ENCODE data around the gene IFIT3.

The IFIT3 gene

DNA sequence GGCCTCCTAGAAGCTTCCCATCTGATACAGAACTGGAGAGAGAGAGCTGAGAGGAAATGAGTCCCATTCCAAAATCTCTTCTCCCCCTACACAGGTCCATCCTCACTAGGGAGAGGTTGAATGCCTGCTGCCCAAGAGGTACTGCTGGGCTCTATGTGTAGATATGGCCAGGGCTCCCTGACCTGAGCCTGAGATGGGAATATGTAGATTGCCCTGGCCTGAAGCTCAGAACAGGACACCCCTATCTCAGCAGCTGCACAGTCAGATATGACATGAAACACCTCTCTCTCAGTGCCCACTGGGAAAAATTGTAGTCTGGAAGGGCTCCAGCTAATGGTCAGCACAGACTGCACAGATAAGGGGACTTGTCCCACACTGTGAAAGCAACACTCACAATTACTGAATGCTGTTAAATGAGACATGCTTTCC is 46.9 kb downstream of the IFIT3 start:
- Histone ChIP-seq H3K4me3 (ENCODE audit: low read depth in 1 of 2, low read length in 2 of 2) (no peak overlapping the region), H2AFZ (ENCODE audit: low read depth, low read length) (no peak overlapping the region), H4K20me1 (ENCODE audit: insufficient read depth, low read length) (no peaks in the 10 kb centered on the region), H3K79me2 (ENCODE audit: insufficient read depth, low read length) (no peaks in the 10 kb centered on the region), H3K9me3 (ENCODE audit: insufficient read depth, low read length, severe bottlenecking) (no peaks in the 10 kb centered on the region), H3K36me3 (ENCODE audit: insufficient read depth, low read length) (no peaks in the 10 kb centered on the region), H3K27me3 (ENCODE audit: insufficient read depth, low read length, poor library complexity) (no peaks in the 10 kb centered on the region), H3K9ac (ENCODE audit: low read depth, low read length) (no peak overlapping the region), H3K4me1 (ENCODE audit: insufficient read depth, low read length) (no peaks in the 10 kb centered on the region), H3K27ac (ENCODE audit: low read length) (no peak overlapping the region), H3K4me2 (ENCODE audit: insufficient read depth, low read length) (no peak overlapping the region)
- TF ChIP-seq CTCF (IDR thresholded peaks at IDR 0.05; ENCODE audit: borderline replicate concordance, extremely low read depth, low read length, poor library complexity, severe bottlenecking) = no peak
- no peak for TF ChIP-seq EZH2 (IDR thresholded peaks at IDR 0.05; ENCODE audit: borderline replicate concordance, low read depth, low read length, severe bottlenecking)
- ATAC-seq (ENCODE audit: insufficient read depth, low read depth) (no peak), DNase-seq (no peak)

DNA sequence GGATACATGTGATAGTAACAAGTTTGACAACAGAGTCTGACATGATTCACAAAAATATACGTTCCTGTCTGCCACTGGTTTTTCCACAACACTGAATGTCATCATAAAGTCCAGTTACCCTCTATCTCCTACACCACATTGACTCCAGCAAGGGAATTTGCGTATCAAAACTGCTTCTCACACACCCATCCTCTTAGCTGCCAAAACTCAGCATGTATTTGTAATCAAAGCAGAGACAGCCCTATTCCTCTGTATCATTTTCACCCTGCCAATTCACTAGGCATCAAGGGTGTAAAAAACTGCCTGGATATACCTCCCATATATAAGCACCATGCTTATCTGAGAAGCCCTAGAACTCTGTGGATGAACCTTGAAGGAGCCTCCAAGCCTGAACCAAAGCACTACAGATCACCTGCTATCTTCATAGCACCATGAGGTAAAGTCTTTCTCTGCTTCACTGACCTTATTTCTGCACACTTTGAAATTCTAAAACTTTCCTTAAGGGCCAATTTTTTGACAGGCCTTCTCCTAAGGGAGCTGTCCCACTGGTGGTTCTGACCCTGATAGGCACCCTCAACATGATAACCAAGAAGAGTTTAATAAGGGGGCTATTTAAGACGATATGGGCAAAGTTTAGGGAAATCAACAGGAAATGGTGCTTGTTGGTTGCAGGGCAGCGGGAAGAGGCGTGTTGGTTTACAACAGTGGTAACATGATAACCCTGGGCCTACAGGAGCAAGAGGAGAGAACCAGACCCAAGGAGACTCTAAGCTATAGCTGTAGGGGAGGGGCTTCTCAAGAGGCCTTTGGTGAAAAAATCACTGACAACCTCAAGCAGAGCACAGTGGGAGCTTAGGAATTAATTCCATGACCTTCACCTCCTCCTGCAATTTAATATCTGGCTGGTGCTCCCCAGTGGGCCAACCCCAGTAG is 50.2 kb downstream of the IFIT3 start, which contains the start of gene IFIT1B:
IFIT1B (plus strand) TSS at position 352 of the 933 bp plus-strand sequence; CDS start at position 432, 80 bp downstream.
- H3K4me1 ChIP-seq (ENCODE audit: insufficient read depth, low read length) = no peaks in the 10 kb centered on the region
- DNase-seq (no peak), ATAC-seq (ENCODE audit: insufficient read depth, low read depth) (no peak)
- no peaks in the 10 kb centered on the region for H4K20me1 ChIP-seq (ENCODE audit: insufficient read depth, low read length)
- no peaks in the 10 kb centered on the region for H3K27me3 ChIP-seq (ENCODE audit: insufficient read depth, low read length, poor library complexity)
- no peak within 1 kb of the TSS for H3K9ac ChIP-seq (ENCODE audit: low read depth, low read length)
- TF ChIP-seq EZH2 (IDR thresholded peaks at IDR 0.05; ENCODE audit: borderline replicate concordance, low read depth, low read length, severe bottlenecking) (no peak), CTCF (IDR thresholded peaks at IDR 0.05; ENCODE audit: borderline replicate concordance, extremely low read depth, low read length, poor library complexity, severe bottlenecking) (no peak)
- H2AFZ ChIP-seq (ENCODE audit: low read depth, low read length) = no peak within 1 kb of the TSS
- no peak within 1 kb of the TSS for H3K4me3 ChIP-seq (ENCODE audit: low read depth in 1 of 2, low read length in 2 of 2)
- no peak within 1 kb of the TSS for H3K27ac ChIP-seq (ENCODE audit: low read length)
- no peaks in the 10 kb centered on the region for H3K9me3 ChIP-seq (ENCODE audit: insufficient read depth, low read length, severe bottlenecking)
- H3K79me2 ChIP-seq (ENCODE audit: insufficient read depth, low read length) = no peaks in the 10 kb centered on the region
- H3K4me2 ChIP-seq (ENCODE audit: insufficient read depth, low read length) = no peak within 1 kb of the TSS
- H3K36me3 ChIP-seq (ENCODE audit: insufficient read depth, low read length) = no peaks in the 10 kb centered on the region

DNA sequence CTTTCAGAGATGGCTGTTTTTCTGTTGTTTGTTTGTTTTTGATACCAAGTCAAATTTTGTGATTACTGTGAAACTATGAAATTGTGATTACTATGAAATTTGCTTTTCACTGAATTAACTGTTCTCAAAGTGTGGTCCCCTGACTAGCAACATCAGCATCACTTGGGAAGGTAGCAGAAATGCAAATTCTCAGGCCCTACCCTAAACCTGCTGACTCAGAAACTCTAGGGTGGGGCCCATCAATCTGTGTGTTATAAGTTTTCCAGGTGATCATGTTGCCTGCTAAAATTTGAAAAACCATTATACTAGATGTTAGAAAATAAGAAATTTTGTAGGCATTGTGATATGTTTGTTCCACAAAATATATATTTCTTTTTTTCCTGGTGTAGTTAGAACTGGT is 51.3 kb downstream of the IFIT3 start:
- H3K9me3 ChIP-seq (ENCODE audit: insufficient read depth, low read length, severe bottlenecking) = no peaks in the 10 kb centered on the region
- H3K27me3 ChIP-seq (ENCODE audit: insufficient read depth, low read length, poor library complexity) = no peaks in the 10 kb centered on the region
- H4K20me1 ChIP-seq (ENCODE audit: insufficient read depth, low read length) = no peaks in the 10 kb centered on the region
- no peaks in the 10 kb centered on the region for H3K36me3 ChIP-seq (ENCODE audit: insufficient read depth, low read length)
- ATAC-seq (ENCODE audit: insufficient read depth, low read depth) (no peak), DNase-seq (no peak)
- H3K4me2 ChIP-seq (ENCODE audit: insufficient read depth, low read length) = no peak overlapping the region
- H3K9ac ChIP-seq (ENCODE audit: low read depth, low read length) = no peak overlapping the region
- H3K4me1 ChIP-seq (ENCODE audit: insufficient read depth, low read length) = no peaks in the 10 kb centered on the region
- H2AFZ ChIP-seq (ENCODE audit: low read depth, low read length) = no peak overlapping the region
- TF ChIP-seq CTCF (IDR thresholded peaks at IDR 0.05; ENCODE audit: borderline replicate concordance, extremely low read depth, low read length, poor library complexity, severe bottlenecking) = no peak
- TF ChIP-seq EZH2 (IDR thresholded peaks at IDR 0.05; ENCODE audit: borderline replicate concordance, low read depth, low read length, severe bottlenecking) = no peak
- H3K79me2 ChIP-seq (ENCODE audit: insufficient read depth, low read length) = no peaks in the 10 kb centered on the region
- H3K4me3 ChIP-seq (ENCODE audit: low read depth in 1 of 2, low read length in 2 of 2) = no peak overlapping the region
- no peak overlapping the region for H3K27ac ChIP-seq (ENCODE audit: low read length)
